HG03558 (cell line): ENCODE results near the gene PRKCA.
"Not testable (repeated sequence)": the region's sequence is repeated elsewhere in the genome, so short reads cannot be mapped to it uniquely, and the experiment has no call there.

Experiments used
- ATAC-seq: cut with Tn5 transposase; IDR thresholded peaks from one replicate; pipeline ENCODE4 v1.9.1; 2021; ENCODE audit warnings: moderate number of reproducible peaks; ENCODE audit not compliant: unreplicated experiment; ENCODE audit errors: extremely low read depth

PRKCA gene

DNA sequence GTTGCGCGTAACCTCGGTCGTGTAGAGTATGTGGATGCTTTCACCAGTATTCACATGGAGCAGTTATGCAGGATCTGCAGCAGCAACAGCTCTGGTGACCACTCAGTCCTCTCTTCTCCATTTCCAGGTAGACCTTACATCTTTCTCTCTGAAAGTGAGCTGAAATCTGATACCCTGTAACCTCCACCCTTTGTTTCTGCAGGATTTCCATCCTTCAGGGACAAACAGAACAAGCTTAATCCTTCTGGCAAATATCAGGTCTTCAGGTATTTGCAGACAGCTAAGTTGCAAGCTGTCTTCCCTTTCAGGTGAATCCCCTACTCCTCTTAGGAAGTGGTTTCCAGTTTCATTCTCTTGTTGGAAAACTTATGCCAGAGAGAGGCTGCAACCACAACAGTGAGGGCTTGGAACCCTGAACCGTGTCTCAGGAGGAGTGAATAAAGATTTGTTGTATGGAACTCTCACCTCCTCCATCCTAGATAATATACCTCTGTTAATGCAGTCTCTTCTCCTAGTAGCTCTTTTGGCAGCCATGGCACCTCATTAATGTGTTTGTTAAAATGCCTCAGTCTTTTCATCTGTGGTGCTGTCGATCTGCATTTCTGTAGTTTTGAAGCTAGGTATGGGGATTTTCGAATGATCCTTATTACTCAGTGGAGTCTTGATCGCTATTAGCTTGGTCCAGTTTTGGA, 172.5 kb downstream of the PRKCA start:
- ATAC-seq = no peak

DNA sequence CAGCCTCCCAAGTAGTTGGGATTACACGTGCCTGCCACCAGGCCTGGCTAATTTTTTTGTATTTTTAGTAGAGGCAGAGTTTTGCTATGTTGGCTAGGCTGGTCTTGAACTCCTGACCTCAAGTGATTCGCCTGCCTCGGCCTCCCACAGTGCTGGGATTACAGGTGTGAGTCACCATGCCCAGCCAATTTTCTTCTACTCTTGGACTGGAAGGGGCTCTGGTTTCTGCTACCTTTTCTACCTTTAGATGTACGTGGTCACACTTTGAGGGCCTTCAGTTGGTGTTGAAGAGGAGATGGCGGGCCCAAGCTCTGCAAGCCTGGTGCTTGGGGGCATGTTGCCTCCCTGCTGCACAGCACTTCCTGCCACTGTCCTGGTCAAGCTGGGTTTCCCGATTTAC, 173.6 kb downstream of the PRKCA start:
- no peak for ATAC-seq

DNA sequence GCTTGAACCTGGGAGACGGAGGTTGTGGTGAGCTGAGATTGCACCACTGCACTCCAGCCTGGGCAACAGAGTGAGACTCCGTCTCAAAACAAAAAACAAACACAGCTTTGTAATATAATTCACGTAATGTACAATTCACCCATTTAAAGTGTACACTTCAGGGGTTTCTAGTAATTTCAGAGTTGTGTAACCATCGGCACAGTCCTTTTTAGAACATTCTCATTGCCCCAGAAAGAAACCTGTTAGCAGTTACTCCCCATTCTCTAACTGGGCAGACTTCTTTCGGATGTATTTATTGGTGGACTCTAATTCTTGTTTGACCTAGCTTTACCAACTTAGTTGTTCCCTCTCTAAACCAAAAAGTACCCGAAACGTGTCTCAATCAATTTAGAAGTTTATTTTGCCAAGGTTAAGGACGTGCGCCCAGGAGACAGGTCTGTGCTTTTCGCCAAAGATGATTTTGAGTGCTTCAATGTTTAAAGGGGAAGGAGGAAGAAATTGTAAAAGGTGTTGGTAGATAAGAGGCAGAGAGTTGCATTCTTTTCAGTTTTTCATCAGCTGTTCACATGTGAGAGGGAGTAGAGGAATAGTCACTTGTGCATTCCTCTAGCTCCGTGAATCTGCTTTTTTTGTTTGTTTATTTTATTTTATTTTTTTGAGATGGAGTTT, 175.3 kb downstream of the PRKCA start:
- no peak for ATAC-seq

DNA sequence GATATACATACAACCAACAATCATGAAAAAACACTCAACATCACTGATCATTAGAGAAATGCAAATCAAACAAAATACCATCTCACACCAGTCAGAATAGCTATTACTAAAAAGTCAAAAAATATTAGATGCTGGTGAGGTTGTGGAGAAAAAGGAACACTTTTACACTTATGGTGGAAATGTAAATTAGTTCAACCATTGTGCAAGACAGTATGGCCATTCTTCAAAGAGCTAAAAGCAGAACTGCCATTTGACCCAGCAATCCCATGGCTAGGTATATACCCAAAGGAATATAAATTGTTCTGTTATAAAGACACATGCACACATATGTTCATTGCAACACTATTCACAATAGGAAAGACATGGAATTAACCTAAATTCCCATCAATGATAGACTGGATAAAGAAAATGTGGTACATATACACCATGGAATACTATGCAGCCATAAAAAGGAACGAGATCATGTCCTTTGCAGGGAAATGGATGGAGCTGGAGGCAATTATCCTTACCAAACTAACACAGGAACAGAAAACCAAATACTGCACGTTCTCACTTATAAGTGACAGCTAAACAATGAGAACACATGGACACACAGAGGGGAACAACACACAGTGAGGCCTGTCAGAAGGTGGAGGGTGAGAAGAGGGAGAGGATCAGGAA, 176.9 kb downstream of the PRKCA start:
- ATAC-seq = not testable (repeated sequence)

DNA sequence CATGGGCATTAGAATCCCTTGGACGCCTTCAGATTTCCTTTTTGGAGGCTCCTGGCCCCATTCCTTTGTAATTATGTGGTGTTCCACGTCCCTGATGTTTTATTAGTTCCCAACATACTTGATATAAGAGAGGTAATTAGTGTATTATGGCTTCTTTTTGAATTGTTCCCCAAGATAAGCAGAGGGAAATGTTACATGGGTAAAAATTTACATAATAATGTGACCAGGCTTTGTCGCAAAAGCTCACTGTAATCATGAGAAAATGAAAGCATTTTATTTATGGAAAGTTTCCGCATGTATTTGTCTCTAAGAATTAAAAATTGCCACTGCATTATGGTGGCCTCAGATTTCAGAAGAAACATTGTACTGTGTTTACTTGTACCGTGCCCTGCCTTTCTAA, 177.8 kb downstream of the PRKCA start:
- no peak for ATAC-seq

DNA sequence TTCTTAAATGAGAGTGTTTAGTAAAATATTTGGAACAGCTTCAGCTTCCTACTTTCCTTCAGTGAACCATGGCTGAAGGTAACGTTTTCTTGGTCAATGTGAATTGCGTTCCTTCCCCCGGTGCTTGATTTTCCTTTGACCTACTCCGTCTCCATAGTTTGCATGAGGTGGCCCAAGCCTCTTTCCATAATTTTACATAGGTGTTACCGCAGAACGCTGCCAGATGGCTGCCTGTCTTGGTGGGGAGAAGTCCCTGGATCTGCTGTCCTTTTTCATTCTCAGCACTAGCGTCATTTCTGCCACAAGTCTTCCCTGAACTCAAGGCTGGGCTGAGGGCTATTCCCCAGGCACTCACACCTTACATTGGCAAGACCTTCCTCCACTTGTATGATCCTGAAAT, 178.4 kb downstream of the PRKCA start:
- ATAC-seq = no peak

DNA sequence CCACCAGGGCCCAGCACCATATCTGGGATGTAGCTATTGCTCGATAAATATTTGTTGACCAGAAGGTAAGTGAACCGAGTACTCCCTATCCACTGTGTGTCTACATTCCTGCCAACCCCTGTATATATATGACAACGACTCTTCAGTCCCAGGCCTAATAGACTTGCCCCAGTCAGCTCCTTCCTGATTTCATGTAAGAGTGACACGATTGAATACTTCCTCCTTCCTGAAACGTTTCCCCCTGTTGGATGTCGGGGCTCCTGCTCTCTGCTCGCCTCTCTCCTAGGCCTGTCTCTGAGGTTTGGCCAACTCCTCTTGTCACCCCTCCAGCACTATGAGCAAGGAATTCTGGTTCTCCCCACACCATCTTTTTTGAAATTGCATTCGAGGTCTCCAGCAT, 178.9 kb downstream of the PRKCA start:
- ATAC-seq = no peak

DNA sequence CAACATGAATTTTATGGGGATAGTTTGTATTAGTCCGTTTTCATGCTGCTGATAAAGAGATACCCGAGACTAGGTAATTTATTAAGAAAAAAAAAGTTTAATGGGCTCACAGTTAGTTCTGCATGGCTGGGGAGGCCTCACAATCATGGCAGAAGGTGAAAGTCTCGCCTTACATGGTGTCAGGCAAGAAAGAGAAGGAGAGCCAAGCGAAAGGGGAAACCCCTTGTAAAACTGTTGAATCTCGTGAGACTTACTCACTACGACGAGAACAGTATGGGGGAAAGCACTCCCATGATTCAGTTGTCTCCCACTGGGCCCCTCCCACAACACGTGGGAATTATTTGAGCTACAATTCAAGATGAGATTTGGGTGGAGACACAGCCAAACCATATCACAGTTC, 181.5 kb downstream of the PRKCA start:
- no peak for ATAC-seq

DNA sequence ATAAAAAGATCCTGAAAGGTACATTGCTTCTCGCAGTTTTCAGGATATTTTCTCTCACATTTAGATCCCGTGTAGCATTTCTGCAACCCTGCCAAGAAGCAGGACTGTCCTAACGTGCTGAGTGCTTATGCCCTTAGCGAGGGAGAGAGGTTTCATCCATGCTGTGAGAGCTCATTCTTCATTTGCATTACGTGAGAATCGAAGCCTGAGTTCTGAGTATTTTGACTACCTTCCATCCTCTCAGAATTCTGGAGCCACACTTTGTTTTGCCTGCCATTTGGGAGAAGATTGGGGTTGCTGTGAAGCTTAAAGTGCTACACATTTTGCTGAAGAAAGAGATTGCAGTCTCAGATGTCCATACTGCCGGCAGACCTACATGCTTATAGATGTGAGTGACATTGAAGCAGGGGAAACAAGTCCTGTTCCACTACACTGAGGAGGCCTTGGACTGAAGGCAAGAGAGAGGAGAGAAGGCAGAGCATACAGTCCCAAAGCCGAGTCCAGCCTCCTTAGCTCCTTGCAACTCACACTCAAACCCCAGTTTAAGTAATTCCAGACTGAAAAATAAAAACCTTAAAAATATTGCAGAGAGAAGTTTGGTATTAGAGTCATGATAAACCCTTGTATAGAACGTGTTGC, 183.0 kb downstream of the PRKCA start:
- no peak for ATAC-seq

DNA sequence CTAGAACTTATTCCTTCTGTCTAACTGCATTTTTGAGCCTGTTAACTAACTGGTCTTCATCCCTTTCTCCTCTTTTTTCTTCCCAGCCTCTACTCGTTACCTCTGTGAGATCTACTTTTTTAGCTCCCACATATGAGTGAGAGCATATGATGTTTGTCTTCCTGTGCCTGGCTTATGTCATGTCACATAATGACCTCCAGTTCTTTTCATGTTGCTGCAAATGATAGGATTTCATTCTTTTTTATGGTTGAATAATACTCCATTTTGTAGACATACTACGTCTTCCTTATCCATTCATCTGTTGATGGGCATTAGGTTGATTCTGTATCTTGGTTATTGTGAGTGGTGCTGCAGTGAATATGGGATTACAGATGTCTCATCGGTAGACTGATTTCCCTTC, 184.7 kb downstream of the PRKCA start:
- no peak for ATAC-seq

DNA sequence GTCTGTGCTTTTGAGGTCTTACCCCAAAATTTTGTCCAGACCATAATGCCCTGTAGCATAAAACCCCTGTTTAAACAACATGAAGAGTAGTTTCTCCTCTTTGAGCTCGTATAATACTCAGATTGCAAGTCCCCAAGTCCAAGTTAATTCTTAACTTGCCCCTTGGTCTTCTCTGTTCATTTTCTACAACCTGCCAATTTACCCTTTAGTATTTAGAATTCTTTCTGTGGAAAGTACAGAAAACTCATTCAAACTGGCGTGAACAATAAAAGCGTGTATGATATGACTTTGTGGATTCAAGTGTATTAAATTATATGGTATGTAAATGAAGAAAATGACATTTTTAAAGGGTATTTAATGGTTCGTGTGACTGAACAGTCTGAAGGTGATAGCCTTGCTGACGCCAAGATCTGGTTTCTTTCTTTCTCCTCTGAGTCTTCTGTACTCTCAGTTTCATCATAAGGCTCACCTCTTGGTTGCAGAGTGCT, 185.6 kb downstream of the PRKCA start:
- no peak for ATAC-seq

DNA sequence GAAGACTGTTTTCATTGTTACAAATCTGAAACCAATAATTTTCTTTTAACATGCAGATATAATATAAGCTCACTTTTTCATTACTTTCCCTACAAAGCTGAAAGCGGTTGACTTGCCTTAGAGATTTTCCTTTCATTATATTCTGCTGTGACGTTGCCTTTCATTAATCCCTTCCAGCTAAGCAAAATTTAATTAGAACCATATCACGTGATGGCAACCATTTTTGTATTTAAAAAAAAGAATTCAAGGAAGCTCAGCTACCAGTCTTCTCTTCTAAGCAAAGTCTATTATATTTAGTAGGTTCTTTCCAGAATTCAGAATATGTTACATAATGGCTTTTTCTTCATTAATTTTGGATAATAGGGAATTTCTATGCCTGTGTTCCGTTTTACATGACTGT, 186.5 kb downstream of the PRKCA start:
- no peak for ATAC-seq

DNA sequence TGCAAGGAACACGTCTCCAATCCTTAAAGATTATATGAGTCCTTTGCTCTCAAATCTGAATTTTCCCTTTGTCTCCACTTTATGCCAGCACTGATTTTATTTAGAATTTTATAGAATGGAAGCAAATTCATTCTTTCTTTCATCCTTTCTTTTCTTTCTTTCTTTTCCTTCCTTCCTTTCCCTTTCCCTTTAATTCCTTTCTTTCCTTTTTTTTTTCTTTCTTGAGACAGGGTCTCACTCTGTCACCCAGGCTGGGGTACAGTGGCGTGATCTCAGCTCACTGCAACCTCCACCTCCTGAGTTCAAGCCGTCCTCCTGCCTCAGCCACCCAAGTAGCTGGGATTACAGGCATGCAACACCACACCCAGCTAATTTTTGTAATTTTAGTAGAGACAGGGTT, 187.2 kb downstream of the PRKCA start:
- ATAC-seq = not testable (repeated sequence)

DNA sequence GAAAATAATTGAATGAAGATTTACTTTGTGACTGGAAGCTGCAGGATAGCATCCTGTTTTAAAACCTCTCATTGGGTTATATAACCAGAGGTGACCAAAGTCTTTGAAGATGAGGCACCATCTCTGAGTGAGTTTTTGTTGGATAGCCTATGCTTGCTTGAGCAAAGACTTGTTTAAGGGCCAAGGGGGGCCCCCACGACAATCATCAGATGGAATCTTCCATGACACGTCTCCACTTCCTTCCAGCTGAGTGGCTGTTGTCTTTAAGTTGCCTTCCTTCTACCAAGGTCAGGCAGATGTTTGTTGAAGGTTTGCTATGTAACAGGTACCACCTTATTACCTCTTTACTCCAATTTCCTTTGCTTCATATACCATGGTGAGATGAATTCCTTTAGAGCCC, 188.8 kb downstream of the PRKCA start:
- ATAC-seq = no peak

DNA sequence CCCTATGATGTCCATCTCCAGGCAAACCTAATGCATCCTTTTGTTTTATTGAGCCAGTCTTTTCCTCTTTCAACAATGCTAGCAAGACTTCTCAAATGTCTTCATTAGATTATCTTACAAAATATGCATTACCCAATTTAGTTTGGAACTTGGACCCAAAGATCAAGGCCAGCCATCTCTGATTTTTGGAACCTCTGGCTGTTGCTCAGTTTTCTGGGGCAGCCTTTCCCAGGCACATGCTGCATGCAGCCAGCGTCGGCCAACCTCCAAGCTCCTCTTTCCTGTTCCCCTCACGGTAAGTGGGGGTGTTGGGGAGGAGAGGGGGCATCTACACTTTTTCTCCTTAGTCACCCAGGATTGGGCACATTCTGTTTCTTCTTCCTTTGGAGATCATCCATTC, 189.3 kb downstream of the PRKCA start:
- ATAC-seq = no peak

DNA sequence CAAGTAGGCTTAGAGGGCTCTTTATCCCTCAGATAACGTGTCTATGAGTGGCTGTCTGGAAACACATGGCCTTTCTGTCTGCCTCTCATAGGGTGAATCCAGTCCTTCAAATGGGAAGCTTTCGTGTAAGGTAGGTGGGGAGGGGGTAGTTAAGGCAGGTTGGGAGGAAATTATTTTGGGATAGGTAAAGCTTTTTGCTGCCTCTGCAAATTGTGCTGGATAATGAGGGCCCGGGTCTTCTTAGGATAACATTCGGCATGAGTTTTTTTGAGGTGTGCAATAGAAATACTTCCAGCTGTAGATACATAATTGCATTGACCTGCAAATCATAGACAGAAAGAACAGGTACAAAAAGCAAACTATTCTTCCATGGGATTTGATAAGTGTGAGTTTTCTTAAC, 189.7 kb downstream of the PRKCA start:
- ATAC-seq = no peak

DNA sequence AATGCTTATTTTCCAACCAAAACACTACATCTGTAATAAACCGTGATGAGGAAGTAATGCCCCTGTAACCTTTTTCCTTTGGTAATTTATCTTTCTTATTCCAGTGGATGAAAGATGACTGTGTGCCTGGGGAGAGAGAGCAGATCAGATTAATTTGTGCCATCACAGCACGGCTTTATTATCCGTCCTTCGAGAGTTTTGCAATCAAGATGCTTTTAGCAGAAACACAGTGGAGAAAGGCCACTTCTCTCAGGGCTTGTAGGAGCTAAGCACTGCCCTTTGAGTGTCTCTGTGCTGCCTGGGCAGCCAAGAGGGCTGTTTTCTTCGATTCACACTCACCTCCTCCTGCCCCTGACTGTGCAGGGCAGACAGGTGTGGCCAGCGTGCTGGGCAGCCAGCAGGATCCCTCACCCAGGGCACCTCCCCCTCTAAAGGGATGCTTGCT, 190.2 kb downstream of the PRKCA start:
- ATAC-seq = no peak

DNA sequence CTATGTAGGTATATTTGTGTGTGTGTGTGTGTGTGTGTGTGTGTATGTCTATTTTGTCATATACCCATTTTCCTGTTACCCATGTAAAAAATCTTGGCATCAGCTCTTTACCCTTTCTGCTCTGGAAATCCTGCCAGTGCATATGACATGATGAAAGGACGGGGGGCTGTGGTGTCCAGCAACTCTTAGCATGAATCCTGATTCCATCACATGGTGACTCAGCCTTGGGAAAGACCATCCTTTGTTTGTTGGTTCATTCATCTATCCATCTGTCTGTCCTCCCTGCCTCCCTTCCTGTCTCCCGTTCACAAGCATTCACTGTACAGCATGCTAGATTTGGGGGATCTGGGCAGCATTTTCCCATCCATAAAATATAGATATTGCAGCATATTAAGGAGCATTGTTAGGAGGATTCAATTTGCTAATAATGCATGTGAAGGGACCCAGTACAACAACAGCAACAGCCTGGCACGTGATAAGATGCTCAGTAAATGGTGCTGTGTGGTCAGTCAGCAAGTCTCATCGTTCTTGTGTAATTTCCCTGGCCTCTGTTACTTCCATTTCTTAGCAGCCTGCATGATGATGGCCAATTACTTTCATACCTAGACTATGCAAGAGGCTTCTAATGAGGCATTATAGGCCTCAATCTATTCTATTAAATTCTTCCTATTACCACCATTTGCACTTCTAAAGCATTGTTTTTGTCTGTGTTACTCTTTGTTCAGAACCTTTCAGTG, 191.0 kb downstream of the PRKCA start:
- ATAC-seq = no peak

DNA sequence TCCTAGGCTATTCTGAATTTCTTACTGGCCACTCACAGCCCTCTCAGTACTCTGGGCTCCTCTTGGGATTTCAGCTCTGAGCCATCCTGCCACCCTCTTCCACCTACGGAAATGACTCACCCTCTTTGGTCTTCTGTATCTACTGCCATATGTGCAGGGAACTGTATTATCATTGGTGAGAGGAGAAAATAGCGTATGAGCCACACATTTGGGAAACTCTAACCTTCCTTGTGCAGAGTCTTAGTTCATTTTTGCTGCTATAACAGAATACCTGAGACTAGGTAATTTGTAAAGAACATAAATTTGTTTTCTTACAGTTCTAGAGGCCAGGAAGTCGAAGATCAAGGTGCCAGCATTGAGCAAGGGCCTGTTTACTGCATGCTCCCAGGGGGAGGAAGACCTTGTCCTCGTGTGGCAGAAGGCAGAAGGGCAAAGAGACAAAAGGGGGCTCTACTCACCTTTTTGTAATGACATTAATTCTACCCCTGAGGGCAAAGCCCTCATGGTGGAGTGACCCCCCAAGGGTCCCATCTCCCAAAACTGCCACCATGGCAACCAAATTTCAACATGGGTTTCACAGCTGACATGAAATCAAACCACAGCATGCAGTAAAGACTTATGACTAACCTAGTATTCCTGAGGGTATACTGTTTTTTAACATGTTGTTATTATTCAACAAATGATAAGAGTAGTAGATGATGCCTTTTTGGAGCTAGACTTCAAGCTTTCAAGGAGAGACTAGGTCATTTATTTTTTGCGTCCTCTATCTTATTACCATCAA, 191.8 kb downstream of the PRKCA start:
- no peak for ATAC-seq

DNA sequence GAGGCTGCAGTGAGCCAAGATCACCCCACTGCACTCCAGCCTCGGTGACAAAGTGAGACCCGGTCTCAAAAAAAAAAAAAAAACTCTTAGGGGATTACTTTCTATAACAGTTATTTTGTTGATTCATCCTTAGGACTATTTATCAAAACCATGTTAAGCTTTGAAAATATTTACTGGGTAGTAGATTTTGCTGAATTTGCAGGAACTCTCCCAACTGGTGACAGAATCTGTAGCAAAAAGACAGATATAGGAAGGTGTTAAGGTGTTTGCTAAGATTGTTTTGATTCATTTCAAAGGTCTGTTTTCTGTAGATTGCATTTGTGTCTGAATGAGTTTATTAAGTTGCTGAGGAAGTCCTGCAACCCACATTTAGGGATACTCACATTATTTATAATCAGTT, 192.6 kb downstream of the PRKCA start:
- no peak for ATAC-seq
